Subcutaneous abdominal adipose tissue (tissue), 5 donors: ENCODE measurements around the gene SNCB.

ENCODE experiments used
- H3K27ac ChIP-seq: one replicate; pipeline ENCODE4 v1.7.0; 2013; ENCODE audit warnings: low read depth, mild to moderate bottlenecking, inconsistent platforms, low read length, moderate library complexity
- H3K27me3 ChIP-seq, 5 donors: one replicate each; pipeline ENCODE4 v1.7.0; 2013; ENCODE audit warnings: low read length in 5 of 5, inconsistent platforms in 1 of 5; ENCODE audit not compliant: control insufficient read depth in 5 of 5, insufficient read depth in 4 of 5
- H3K36me3 ChIP-seq, 5 donors: one replicate each; pipeline ENCODE4 v1.7.0; 2013; ENCODE audit warnings: low read length in 5 of 5; ENCODE audit not compliant: control insufficient read depth in 5 of 5, insufficient read depth in 5 of 5
- H3K4me1 ChIP-seq, 5 donors: one replicate each; pipeline ENCODE4 v1.7.0; 2013; ENCODE audit warnings: low read length in 5 of 5, mild to moderate bottlenecking in 3 of 5, moderate library complexity in 1 of 5; ENCODE audit not compliant: control insufficient read depth in 5 of 5, insufficient read depth in 5 of 5
- H3K4me3 ChIP-seq, 5 donors: one replicate each; pipeline ENCODE4 v1.7.0; 2013; ENCODE audit warnings: low read length in 5 of 5, low read depth in 1 of 5
- H3K9ac ChIP-seq, 5 donors: one replicate each; pipeline ENCODE4 v1.7.0; 2013; ENCODE audit warnings: low read length in 5 of 5, mild to moderate bottlenecking in 4 of 5, moderate library complexity in 3 of 5
- H3K9me3 ChIP-seq, 5 donors: one replicate each; pipeline ENCODE4 v1.7.0; 2013; ENCODE audit warnings: low read length in 5 of 5; ENCODE audit not compliant: control insufficient read depth in 5 of 5
- donor health status: healthy.
- donor health status: healthy.
- donor health status: healthy.
- donor health status: healthy.
- donor health status: healthy.

Gene SNCB

GRCh38 chr5:176618783-176619182 lies 11.6 kb downstream of the SNCB start:
- H3K9ac ChIP-seq = no peak overlapping the region
- H3K4me1 ChIP-seq = peaks cover 0 to 21% (median 19%) of the 10 kb centered on the region in 5 donors
- H3K36me3 ChIP-seq = no peaks in the 10 kb centered on the region
- no peak overlapping the region for H3K27ac ChIP-seq
- H3K27me3 ChIP-seq = peaks cover 48 to 65% (median 60%) of the 10 kb centered on the region in 5 donors
- H3K4me3 ChIP-seq = peak overlapping the region in 1 of 5 donors; percentile 0
- peaks cover 0 to 2% (median 0%) of the 10 kb centered on the region in 5 donors for H3K9me3 ChIP-seq

GRCh38 chr5:176616511-176616910 lies 13.8 kb downstream of the SNCB start:
- Histone ChIP-seq H3K27ac (no peak overlapping the region), H3K9ac (no peak overlapping the region), H3K36me3 (no peaks in the 10 kb centered on the region), H3K27me3 (peaks cover 43 to 64% (median 60%) of the 10 kb centered on the region in 5 donors), H3K4me3 (no peak overlapping the region), H3K9me3 (peaks cover 0 to 2% (median 0%) of the 10 kb centered on the region in 5 donors), H3K4me1 (peaks cover 0 to 21% (median 19%) of the 10 kb centered on the region in 5 donors)

DNA sequence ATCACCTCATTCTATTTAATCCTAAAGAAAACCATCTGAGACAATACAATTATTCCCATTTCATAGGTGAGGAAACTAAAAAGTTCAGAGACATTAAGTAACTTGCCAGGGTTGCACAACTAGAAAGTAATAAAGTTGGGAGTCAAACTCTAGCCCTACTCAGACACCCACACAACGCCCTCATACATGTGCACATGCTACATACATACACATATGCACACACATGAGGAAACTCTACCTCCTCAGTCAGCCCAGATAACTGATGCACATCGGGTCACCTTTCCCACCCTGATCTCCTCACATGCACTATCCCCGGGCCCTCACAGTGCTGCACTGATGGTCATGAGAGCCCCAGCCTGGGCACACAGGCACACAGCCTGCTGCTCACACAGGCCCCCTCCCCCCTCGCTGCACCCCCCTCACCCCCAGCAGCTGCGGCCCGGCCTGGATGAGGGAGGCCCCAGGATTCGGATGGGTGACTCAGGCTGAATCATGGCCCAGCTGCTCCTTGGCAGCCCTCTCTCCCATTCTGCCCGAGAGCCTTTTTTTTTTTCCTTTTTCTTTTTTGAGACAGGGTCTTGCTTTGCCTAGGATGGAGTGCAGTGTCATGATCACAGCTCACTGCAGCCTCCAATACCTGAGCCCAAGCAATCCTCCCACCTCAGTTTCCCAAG lies 15.4 kb downstream of the SNCB start:
- Histone ChIP-seq H3K4me1 (peaks cover 0 to 16% (median 13%) of the 10 kb centered on the region in 5 donors), H3K4me3 (no peak overlapping the region), H3K9ac (no peak overlapping the region)

DNA sequence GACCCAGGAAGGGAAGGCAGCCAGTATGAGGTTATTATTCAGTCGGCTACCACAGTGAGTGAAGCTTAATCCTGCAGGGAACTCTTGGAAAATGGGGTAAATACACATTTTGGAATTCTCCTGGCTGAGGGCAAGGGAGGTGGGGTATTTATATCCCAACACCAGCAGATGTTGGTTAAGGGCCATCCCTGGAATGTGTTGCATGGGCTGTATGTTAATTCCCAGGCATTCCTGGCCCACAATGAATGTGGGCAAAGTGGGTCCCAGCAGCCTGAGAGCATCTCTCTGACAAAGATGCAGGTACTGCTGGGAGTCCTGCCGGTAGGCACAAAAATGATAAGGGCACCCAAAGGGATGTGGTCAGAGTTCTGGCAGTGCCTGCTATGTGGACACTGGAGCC lies 17.5 kb downstream of the SNCB start:
- Histone ChIP-seq H3K4me3 (no peak overlapping the region), H3K4me1 (peaks cover 0 to 10% (median 8%) of the 10 kb centered on the region in 5 donors), H3K36me3 (no peaks in the 10 kb centered on the region), H3K9ac (no peak overlapping the region), H3K9me3 (no peaks in the 10 kb centered on the region), H3K27me3 (peaks cover 13 to 40% (median 31%) of the 10 kb centered on the region in 5 donors), H3K27ac (no peak overlapping the region)

More for the DNA sequence above, 15.4 kb downstream of the SNCB start:
- Histone ChIP-seq H3K36me3 (no peaks in the 10 kb centered on the region), H3K27ac (no peak overlapping the region), H3K27me3 (peaks cover 27 to 48% (median 45%) of the 10 kb centered on the region in 5 donors), H3K9me3 (peaks cover 0 to 2% (median 0%) of the 10 kb centered on the region in 5 donors)

- Histone ChIP-seq H3K9me3 (no peaks in the 10 kb centered on the region), H3K27me3 (peaks cover 8 to 33% (median 23%) of the 10 kb centered on the region in 5 donors), H3K9ac (no peak overlapping the region), H3K27ac (no peak overlapping the region), H3K4me1 (peaks cover 0 to 10% (median 8%) of the 10 kb centered on the region in 5 donors), H3K4me3 (no peak overlapping the region), H3K36me3 (no peaks in the 10 kb centered on the region)
Observed at GRCh38 chr5:176612008-176612407, 18.3 kb downstream of the SNCB start.

GRCh38 chr5:176611435-176611834 lies 18.9 kb downstream of the SNCB start:
- Histone ChIP-seq H3K4me1 (peaks cover 0 to 10% (median 8%) of the 10 kb centered on the region in 5 donors), H3K9ac (no peak overlapping the region), H3K27me3 (peaks cover 6 to 32% (median 18%) of the 10 kb centered on the region in 5 donors), H3K27ac (no peak overlapping the region), H3K9me3 (no peaks in the 10 kb centered on the region), H3K36me3 (no peaks in the 10 kb centered on the region), H3K4me3 (no peak overlapping the region)

- Histone ChIP-seq H3K9ac (no peak overlapping the region), H3K4me3 (peak overlapping the region in 4 of 5 donors; percentile 48 to 63 (median 62)), H3K36me3 (no peaks in the 10 kb centered on the region), H3K9me3 (no peaks in the 10 kb centered on the region), H3K27me3 (peaks cover 6 to 28% (median 11%) of the 10 kb centered on the region in 5 donors), H3K27ac (no peak overlapping the region), H3K4me1 (peaks cover 0 to 10% (median 8%) of the 10 kb centered on the region in 5 donors)
Observed at GRCh38 chr5:176610435-176610773, 19.9 kb downstream of the SNCB start.

DNA sequence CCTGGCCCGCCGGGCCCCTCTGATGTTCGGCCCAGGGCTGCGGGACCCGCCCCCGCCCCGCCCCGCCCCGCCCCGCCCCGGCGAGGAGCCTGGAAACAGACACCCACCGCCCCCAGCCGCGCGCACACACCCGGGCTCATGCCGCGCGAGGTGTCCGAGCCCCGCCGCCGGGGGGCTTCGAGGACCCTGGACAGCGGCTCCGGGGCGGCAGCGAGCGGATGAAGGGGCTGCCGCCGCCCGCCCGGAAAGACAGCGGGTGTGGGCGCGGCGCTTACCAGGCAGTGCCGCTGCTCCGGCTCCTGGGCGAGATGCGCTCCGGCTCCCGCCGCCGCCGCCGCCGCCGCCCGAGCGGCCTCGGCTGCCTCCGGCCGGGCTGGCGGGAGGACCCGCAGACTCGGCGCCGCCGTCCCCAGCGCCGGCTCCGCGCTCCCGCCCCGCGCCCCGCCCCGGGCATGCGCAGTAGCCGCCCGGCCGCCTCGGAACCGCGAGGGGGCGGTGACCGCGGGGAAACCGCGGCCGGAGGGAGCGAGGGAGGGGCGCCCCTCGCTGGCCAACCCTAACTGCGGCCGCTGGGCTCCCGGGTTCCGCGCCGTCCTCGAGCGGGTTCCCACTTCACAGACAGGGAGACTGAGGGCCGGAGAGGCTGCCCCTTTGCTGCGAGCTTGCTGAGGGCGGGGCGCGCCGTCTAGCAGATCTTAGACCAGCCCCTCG lies 20.5 kb downstream of the SNCB start, which contains the start of gene GPRIN1:
Gene GPRIN1 (minus strand): TSS at position 433 of the 711 bp plus-strand sequence. CDS start 10,322 bp downstream, outside the sequence.
- Histone ChIP-seq H3K9ac (no peak within 1 kb of the TSS), H3K9me3 (no peaks in the 10 kb centered on the region)

GRCh38 chr5:176608937-176609723 lies 21.2 kb downstream of the SNCB start:
- H3K36me3 ChIP-seq = no peaks in the 10 kb centered on the region
- H3K9me3 ChIP-seq = no peaks in the 10 kb centered on the region
- no peak overlapping the region for H3K9ac ChIP-seq
- H3K27me3 ChIP-seq = peaks cover 6 to 24% (median 11%) of the 10 kb centered on the region in 5 donors
- H3K4me1 ChIP-seq = peaks cover 0 to 10% (median 8%) of the 10 kb centered on the region in 5 donors
- no peak overlapping the region for H3K27ac ChIP-seq
- peak overlapping the region; percentile 15 to 63 (median 43) for H3K4me3 ChIP-seq

More for the DNA sequence above, 20.5 kb downstream of the SNCB start, which contains the start of gene GPRIN1:
- H3K4me3 ChIP-seq = peak within 1 kb of the TSS; percentile 15 to 63 (median 62)
- H3K36me3 ChIP-seq = no peaks in the 10 kb centered on the region
- H3K27ac ChIP-seq = no peak within 1 kb of the TSS
- H3K4me1 ChIP-seq = peaks cover 0 to 10% (median 8%) of the 10 kb centered on the region in 5 donors
- H3K27me3 ChIP-seq = peaks cover 6 to 25% (median 11%) of the 10 kb centered on the region in 5 donors
